H1 (cell line): ENCODE data around the gene CYP26C1. TPM values are rescaled to one million over a fixed set of nuclear protein-coding genes. Genes with fewer than 3 reads are reported as not detected.

Experiments
- ASH2L ChIP-seq: fragments of 200-600, 300-600 bp; sonication (generic); IDR thresholded peaks from one replicate; pipeline ENCODE4 v1.7.1; 2017; ENCODE audit warnings: low read length
- ATF3 ChIP-seq: IDR thresholded peaks from 2 replicates; pipeline ENCODE4 v1.6.1; 2011; ENCODE audit warnings: low read depth, mild to moderate bottlenecking, low read length; ENCODE audit not compliant: insufficient read depth
- CBX8 ChIP-seq: fragments of 300-800, 300-1000 bp; sonication (generic); IDR thresholded peaks from 2 replicates; pipeline ENCODE4 v1.7.1; 2016; ENCODE audit warnings: low read depth, low read length, borderline replicate concordance
- CHD2 ChIP-seq: IDR thresholded peaks from 2 replicates; pipeline ENCODE4 v1.6.1; 2012; ENCODE audit warnings: low read length, improper control_type of control experiment
- CREB1 ChIP-seq: IDR thresholded peaks from 2 replicates; pipeline ENCODE4 v1.6.1; 2012; ENCODE audit warnings: inconsistent platforms
- CTBP2 ChIP-seq: IDR thresholded peaks from 2 replicates; pipeline ENCODE4 v1.7.0; 2011; ENCODE audit warnings: borderline replicate concordance, mild to moderate bottlenecking, moderate library complexity, mixed read lengths, low read length; ENCODE audit not compliant: insufficient read depth, insufficient read length
- EZH2 ChIP-seq: fragments of 200-600 bp; sonication (generic); IDR thresholded peaks from 2 replicates; pipeline ENCODE4 v1.7.1; 2012; ENCODE audit warnings: low read depth, mild to moderate bottlenecking, moderate library complexity, low read length, inconsistent platforms; ENCODE audit not compliant: severe bottlenecking
- GTF2F1 ChIP-seq: IDR thresholded peaks from 2 replicates; pipeline ENCODE4 v1.6.1; 2012; ENCODE audit warnings: low read depth, low read length, improper control_type of control experiment, borderline replicate concordance
- JUND ChIP-seq: IDR thresholded peaks from 2 replicates; pipeline ENCODE4 v1.6.1; 2011; ENCODE audit warnings: mild to moderate bottlenecking, improper control_type of control experiment, low read length
- KDM4A ChIP-seq: IDR thresholded peaks from one replicate; pipeline ENCODE4 v1.7.1; 2012; ENCODE audit warnings: low read depth, mild to moderate bottlenecking, moderate library complexity, low read length, inconsistent platforms; ENCODE audit not compliant: severe bottlenecking
- MAX ChIP-seq: IDR thresholded peaks from 2 replicates; pipeline ENCODE4 v1.6.1; 2012; ENCODE audit warnings: inconsistent platforms
- PHF8 ChIP-seq: fragments of 200-600 bp; sonication (generic); conservative IDR thresholded peaks from 2 replicates; pipeline ENCODE4 v1.7.1; 2012; ENCODE audit warnings: low read depth, mild to moderate bottlenecking, inconsistent platforms, low read length, moderate library complexity
- RAD21 ChIP-seq, 2 experiments: IDR thresholded peaks in 1 of 2; conservative IDR thresholded peaks in 1 of 2; 2 replicates each; pipeline ENCODE4 v1.6.1; 2011; ENCODE audit warnings: low read depth in 2 of 2, low read length in 2 of 2, improper control_type of control experiment in 1 of 2, inconsistent platforms in 1 of 2, mild to moderate bottlenecking in 1 of 2, moderate library complexity in 1 of 2
- RBBP5 ChIP-seq: IDR thresholded peaks from 2 replicates; pipeline ENCODE4 v1.7.1; 2012; ENCODE audit warnings: low read depth, mild to moderate bottlenecking, inconsistent platforms, low read length, moderate library complexity, borderline replicate concordance
- RNF2 ChIP-seq: fragments of 200-900, 300-1000 bp; sonication (generic); IDR thresholded peaks from 2 replicates; pipeline ENCODE4 v1.7.1; 2016; ENCODE audit warnings: borderline replicate concordance, low read depth, mild to moderate bottlenecking, antibody characterized with exemption, low read length; ENCODE audit not compliant: poor library complexity, severe bottlenecking; ENCODE audit errors: missing control alignments
- SRF ChIP-seq: IDR thresholded peaks from 2 replicates; pipeline ENCODE4 v1.6.1; 2011; ENCODE audit warnings: mild to moderate bottlenecking, low read depth, low read length, moderate library complexity
- polyA plus RNA-seq, 7 experiments: library from polyadenylated mRNA; depleted of rRNA in 3 of 7; stranded (reverse) in 5 of 7; unstranded in 2 of 7; fragments of >200 nt in 5 of 7; fragments of 200-250 nt in 2 of 7; gene quantifications; 1 replicate in 5 of 7; 2 replicates in 1 of 7; 4 replicates in 1 of 7; pipeline versions ENCODE4 v1.2.1 to v1.2.3, GENCODE V29; 2011 to 2013; ENCODE audit warnings: missing spikeins in 2 of 7, mixed read lengths in 2 of 7
- total RNA-seq: library from RNA; stranded (reverse); fragmentation: NEBNext Ultra II Directional; extraction: Animal tissue kit (Norgen Biotek cat#: 25700); gene quantifications from 2 replicates; pipeline ENCODE4 v1.2.1, GENCODE V29; 2021
- TF ChIP-seq, protein P1 (sequence below): IDR thresholded peaks from 2 replicates; pipeline ENCODE4 v1.6.1; 2011; ENCODE audit warnings: low read length, improper control_type of control experiment

The CYP26C1 gene
- total and polyA plus RNA-seq, 2 of the 8 experiments (the other 6 are each of a cell fraction or from before 2014, with no cell fraction given) = 0.12 to 0.28 TPM

DNA sequence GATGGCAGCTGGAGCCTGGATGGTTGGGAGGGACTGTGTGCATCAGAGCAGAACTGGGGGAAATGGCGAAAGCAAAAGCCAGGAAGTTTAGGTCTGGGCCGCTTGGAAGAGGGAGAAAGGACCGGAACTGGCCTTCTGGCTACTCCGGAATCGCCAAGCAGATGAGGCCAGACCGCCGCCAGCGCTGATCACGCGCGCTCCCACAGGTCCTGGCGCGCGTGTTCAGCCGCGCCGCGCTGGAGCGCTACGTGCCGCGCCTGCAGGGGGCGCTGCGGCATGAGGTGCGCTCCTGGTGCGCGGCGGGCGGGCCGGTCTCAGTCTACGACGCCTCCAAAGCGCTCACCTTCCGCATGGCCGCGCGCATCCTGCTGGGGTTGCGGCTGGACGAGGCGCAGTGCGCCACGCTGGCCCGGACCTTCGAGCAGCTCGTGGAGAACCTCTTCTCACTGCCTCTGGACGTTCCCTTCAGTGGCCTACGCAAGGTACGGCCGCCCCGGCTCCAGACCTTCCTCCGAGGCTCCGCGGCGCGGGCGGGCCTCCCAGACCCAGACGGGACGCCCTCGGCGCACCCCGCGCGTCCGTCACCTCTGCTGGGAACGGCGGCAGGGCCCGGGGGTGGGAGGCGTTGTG lies 2.0 kb downstream of the CYP26C1 start (continued):
- TF ChIP-seq CHD2 (peak; percentile 16; the same call in 1 of the 2 replicates), CREB1 (peak; percentile 51; the same call in 1 of the 2 replicates), CBX8 (no peak), EZH2 (peak; percentile 20), KDM4A (peak; percentile 92), ASH2L (peak; percentile 26), CTBP2 (no peak), JUND (0 out of 2 replicates have a peak, but pooled peaks have one; percentile 6), GTF2F1 (no peak), PHF8 (no peak), MAX (peak; percentile 96), SRF (no peak), ATF3 (0 out of 2 replicates have a peak, but pooled peaks have one; percentile 15), RAD21 (IDR thresholded peaks at IDR 0.05 in 1 of 2, conservative IDR thresholded peaks at IDR 0.05 in 1 of 2; ENCODE audit: low read depth in 2 of 2, low read length in 2 of 2) (peak; percentile 48 to 52; a peak in 3 of 4 replicates), RNF2 (peak; percentile 70), RBBP5 (no peak)
- TF ChIP-seq, protein P1, sequence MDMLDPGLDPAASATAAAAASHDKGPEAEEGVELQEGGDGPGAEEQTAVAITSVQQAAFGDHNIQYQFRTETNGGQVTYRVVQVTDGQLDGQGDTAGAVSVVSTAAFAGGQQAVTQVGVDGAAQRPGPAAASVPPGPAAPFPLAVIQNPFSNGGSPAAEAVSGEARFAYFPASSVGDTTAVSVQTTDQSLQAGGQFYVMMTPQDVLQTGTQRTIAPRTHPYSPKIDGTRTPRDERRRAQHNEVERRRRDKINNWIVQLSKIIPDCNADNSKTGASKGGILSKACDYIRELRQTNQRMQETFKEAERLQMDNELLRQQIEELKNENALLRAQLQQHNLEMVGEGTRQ = no peak
